ENCODE results near the gene S100A8.

GRCh38 chr1:153395776-153396175 lies 4.9 kb upstream of the S100A8 start:
- TF ChIP-seq CTCF (IDR thresholded peaks at IDR 0.05; ENCODE audit: insufficient read depth, low read length, poor library complexity, severe bottlenecking), result no peak
- no peak for TF ChIP-seq EZH2phosphoT487 (conservative IDR thresholded peaks at IDR 0.05; ENCODE audit: low read length)
